Fibroblast of lung (primary cell): ENCODE measurements around the gene GNG13. TPM values are rescaled to one million over a fixed set of nuclear protein-coding genes. Genes with fewer than 3 reads are reported as not detected.

Experiments
- DNase-seq, 2 donors: peaks; one replicate each; pipeline versions ENCODE4 v3.0.0 to v3.0.0-alpha.2; 2010; ENCODE audit warnings: low read depth in 2 of 2
- H2AFZ ChIP-seq: 2 replicates; pipeline ENCODE4 v1.5.1; 2012; ENCODE audit warnings: low read length, control low read depth, inconsistent platforms
- H3K27ac ChIP-seq: 2 replicates; pipeline ENCODE4 v1.5.1; 2011; ENCODE audit warnings: low read length, control low read depth; ENCODE audit not compliant: insufficient read depth
- H3K27me3 ChIP-seq: 2 replicates; pipeline ENCODE4 v1.5.1; 2011; ENCODE audit warnings: mild to moderate bottlenecking, low read length; ENCODE audit not compliant: control insufficient read depth, insufficient read depth
- H3K36me3 ChIP-seq: 2 replicates; pipeline ENCODE4 v1.5.1; 2011; ENCODE audit warnings: low read length; ENCODE audit not compliant: control insufficient read depth, insufficient read depth
- H3K4me1 ChIP-seq: 2 replicates; pipeline ENCODE4 v1.5.1; 2011; ENCODE audit warnings: low read length; ENCODE audit not compliant: control insufficient read depth, insufficient read depth; ENCODE audit errors: extremely low read depth
- H3K4me2 ChIP-seq: 2 replicates; pipeline ENCODE4 v1.5.1; 2011; ENCODE audit warnings: low read length, control low read depth; ENCODE audit not compliant: insufficient read depth; ENCODE audit errors: extremely low read depth
- H3K4me3 ChIP-seq, 4 experiments: fragments of 200-600 bp in 1 of 4; sonication (generic) in 1 of 4; replicated peaks in 1 of 4; 2 replicates each; pipeline ENCODE4 v1.5.1; 2011 to 2016; ENCODE audit warnings: low read length in 4 of 4, low read depth in 3 of 4, mild to moderate bottlenecking in 3 of 4, control low read depth in 2 of 4, inconsistent platforms in 1 of 4, mixed read lengths in 1 of 4; ENCODE audit not compliant: insufficient read depth in 1 of 4; ENCODE audit errors: control extremely low read depth in 1 of 4
- H3K79me2 ChIP-seq: 2 replicates; pipeline ENCODE4 v1.5.1; 2012; ENCODE audit warnings: mild to moderate bottlenecking, low read length, inconsistent platforms; ENCODE audit not compliant: control insufficient read depth, insufficient read depth
- H3K9ac ChIP-seq: 2 replicates; pipeline ENCODE4 v1.5.1; 2011; ENCODE audit warnings: mild to moderate bottlenecking, low read length, control low read depth; ENCODE audit not compliant: insufficient read depth
- H3K9me3 ChIP-seq: 2 replicates; pipeline ENCODE4 v1.5.1; 2012; ENCODE audit warnings: low read depth, low read length; ENCODE audit not compliant: control insufficient read depth, insufficient read depth
- H4K20me1 ChIP-seq: 2 replicates; pipeline ENCODE4 v1.5.1; 2011; ENCODE audit warnings: low read length; ENCODE audit not compliant: control insufficient read depth, insufficient read depth; ENCODE audit errors: extremely low read depth
- CTCF ChIP-seq, 2 donors: IDR thresholded peaks in 1 of 2; conservative IDR thresholded peaks in 1 of 2; 1 replicate in 1 of 2; 2 replicates in 1 of 2; pipeline ENCODE4 v1.5.1; 2011 to 2012; ENCODE audit warnings: low read length in 2 of 2, control low read depth in 1 of 2, inconsistent platforms in 1 of 2, low read depth in 1 of 2, mild to moderate bottlenecking in 1 of 2
- EZH2 ChIP-seq: IDR thresholded peaks from 2 replicates; pipeline ENCODE4 v1.5.1; 2012; ENCODE audit warnings: low read length, control low read depth, mild to moderate bottlenecking; ENCODE audit errors: missing control alignments
- polyA plus RNA-seq, 2 donors: library from polyadenylated mRNA; depleted of rRNA in 1 of 2; stranded (reverse) in 1 of 2; unstranded in 1 of 2; fragments of >200 nt; gene quantifications; 2 replicates each; pipeline ENCODE4 v1.2.1, GENCODE V29; 2011 to 2012; ENCODE audit warnings: missing spikeins in 1 of 2
- total RNA-seq: library from RNA; depleted of rRNA; stranded (reverse); fragments of >200 nt; gene quantifications from 2 replicates; pipeline ENCODE4 v1.2.1, GENCODE V29; 2014

GNG13 gene
- total and polyA plus RNA-seq, 2 donors (not counting 1 experiment from before 2014, with no cell fraction given), result not detected

- no peaks in the 10 kb centered on the region for H4K20me1 ChIP-seq
- DNase-seq, result no peak
- TF ChIP-seq EZH2 (no peak), CTCF (conservative IDR thresholded peaks at IDR 0.05 in 1 of 2, IDR thresholded peaks at IDR 0.05 in 1 of 2; ENCODE audit: low read depth in 1 of 2, low read length in 2 of 2) (no peak)
Measured at GRCh38 chr16:775236-775796, 25.2 kb downstream of the GNG13 start.

GRCh38 chr16:774086-775001 lies 26.2 kb downstream of the GNG13 start:
- DNase-seq, result no peak
- Histone ChIP-seq H3K4me1 (no peaks in the 10 kb centered on the region), H3K9ac (no peak overlapping the region), H3K79me2 (no peaks in the 10 kb centered on the region), H4K20me1 (no peaks in the 10 kb centered on the region), H2AFZ (no peak overlapping the region), H3K27ac (no peak overlapping the region), H3K36me3 (no peaks in the 10 kb centered on the region), H3K9me3 (no peaks in the 10 kb centered on the region), H3K4me2 (no peak overlapping the region), H3K4me3 (no peak overlapping the region), H3K27me3 (no peaks in the 10 kb centered on the region)
- TF ChIP-seq CTCF (conservative IDR thresholded peaks at IDR 0.05 in 1 of 2, IDR thresholded peaks at IDR 0.05 in 1 of 2; ENCODE audit: low read depth in 1 of 2, low read length in 2 of 2) (no peak), EZH2 (no peak)

More at GRCh38 chr16:775236-775796, 25.2 kb downstream of the GNG13 start:
- Histone ChIP-seq H3K4me1 (no peaks in the 10 kb centered on the region), H3K79me2 (no peaks in the 10 kb centered on the region), H3K36me3 (no peaks in the 10 kb centered on the region), H3K9me3 (no peaks in the 10 kb centered on the region), H3K27ac (no peak overlapping the region), H3K4me3 (no peak overlapping the region), H3K27me3 (no peaks in the 10 kb centered on the region), H3K4me2 (no peak overlapping the region), H3K9ac (no peak overlapping the region), H2AFZ (no peak overlapping the region)

GRCh38 chr16:772959-773358 lies 27.6 kb downstream of the GNG13 start:
- Histone ChIP-seq H3K4me3 (no peak overlapping the region), H3K79me2 (no peaks in the 10 kb centered on the region), H3K9me3 (no peaks in the 10 kb centered on the region), H3K4me1 (no peaks in the 10 kb centered on the region), H4K20me1 (no peaks in the 10 kb centered on the region), H3K4me2 (no peak overlapping the region), H3K27ac (no peak overlapping the region), H3K9ac (no peak overlapping the region), H3K27me3 (no peaks in the 10 kb centered on the region), H3K36me3 (no peaks in the 10 kb centered on the region), H2AFZ (no peak overlapping the region)
- DNase-seq, result no peak
- TF ChIP-seq CTCF (conservative IDR thresholded peaks at IDR 0.05 in 1 of 2, IDR thresholded peaks at IDR 0.05 in 1 of 2; ENCODE audit: low read depth in 1 of 2, low read length in 2 of 2) (no peak), EZH2 (no peak)
